Activated T-helper 2 cell treated with anti-CD3 and anti-CD28 coated beads, Interferon-gamma antibody, Interleukin-2, Interleukin-4, amounts not matched to agents 10 μg/mL and 5 μg/mL and 100 μg/mL, durations not matched to agents 14 hours and 24 hours and 36 hours (primary cell): Measurements from ENCODE around the gene CDK15. TPM values are rescaled to one million over a fixed set of nuclear protein-coding genes. Genes with fewer than 3 reads are reported as not detected.

Source experiments
- DNase-seq: peaks from one replicate; pipeline ENCODE4 v3.0.0; 2021; ENCODE audit warnings: low spot score
- H3K27ac Mint-ChIP-seq: one replicate; pipeline ENCODE4 v1.8.0; 2021; ENCODE audit warnings: mixed read lengths
- H3K27me3 Mint-ChIP-seq: one replicate; pipeline ENCODE4 v1.8.0; 2021; ENCODE audit warnings: low read depth, mixed read lengths
- H3K36me3 Mint-ChIP-seq: one replicate; pipeline ENCODE4 v1.8.0; 2021; ENCODE audit warnings: low read depth, mixed read lengths
- H3K4me1 Mint-ChIP-seq: one replicate; pipeline ENCODE4 v1.8.0; 2021; ENCODE audit warnings: low read depth, mixed read lengths
- H3K4me3 Mint-ChIP-seq: one replicate; pipeline ENCODE4 v1.8.0; 2021; ENCODE audit warnings: low read depth, mild to moderate bottlenecking, moderate library complexity, mixed read lengths
- H3K9me3 Mint-ChIP-seq: one replicate; pipeline ENCODE4 v1.8.0; 2021; ENCODE audit warnings: mixed read lengths
- intact Hi-C: fragments of 100-400 bp; cut with micrococcal nuclease; formaldehyde crosslinking; loops from one replicate; pipeline ENCODE4 v1.15.1; 2023
- total RNA-seq: library from RNA; stranded (reverse); gene quantifications from 2 replicates; pipeline ENCODE4 v1.2.3, GENCODE V29; 2022

CDK15 gene
- total RNA-seq, 1 donor from 2014 or later, result not detected

GRCh38 chr2:201930831-201931230, 124.5 kb downstream of the CDK15 start:
- no peaks in the 10 kb centered on the region for H3K36me3 Mint-ChIP-seq
- no peak overlapping the region for H3K4me3 Mint-ChIP-seq
- peaks cover 4% of the 10 kb centered on the region for H3K27me3 Mint-ChIP-seq
- no peaks in the 10 kb centered on the region for H3K4me1 Mint-ChIP-seq
- DNase-seq, result no peak
- no peaks in the 10 kb centered on the region for H3K9me3 Mint-ChIP-seq
- intact Hi-C loops, result no loop called here
- no peak overlapping the region for H3K27ac Mint-ChIP-seq

GRCh38 chr2:201931475-201931874, 125.1 kb downstream of the CDK15 start:
- Mint-ChIP-seq H3K4me3 (no peak overlapping the region), H3K9me3 (no peaks in the 10 kb centered on the region), H3K27me3 (peaks cover 4% of the 10 kb centered on the region), H3K4me1 (no peaks in the 10 kb centered on the region), H3K27ac (no peak overlapping the region), H3K36me3 (no peaks in the 10 kb centered on the region)
- intact Hi-C loops, result no loop called here
- DNase-seq, result no peak

DNA sequence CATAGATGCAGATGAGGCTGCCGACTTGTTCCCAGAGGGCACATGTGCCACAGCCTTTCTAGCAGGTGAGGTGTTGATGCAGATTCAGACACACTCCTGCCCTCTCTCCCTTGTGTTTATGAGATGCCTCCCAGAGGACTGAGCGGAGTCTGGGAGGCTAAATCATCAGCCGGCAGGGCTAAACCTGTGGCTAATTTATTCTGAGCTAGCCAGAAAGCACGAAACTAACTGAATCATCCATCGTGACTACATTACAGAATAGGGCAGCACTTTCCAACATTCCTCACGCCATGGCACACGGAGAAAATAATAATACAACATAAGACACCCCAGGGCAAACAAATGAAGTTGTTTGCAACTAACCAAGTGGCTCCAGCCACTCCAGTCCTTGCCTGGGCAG, 125.6 kb downstream of the CDK15 start:
- H3K27me3 Mint-ChIP-seq, result peaks cover 4% of the 10 kb centered on the region
- H3K27ac Mint-ChIP-seq, result no peak overlapping the region
- H3K36me3 Mint-ChIP-seq, result no peaks in the 10 kb centered on the region
- no peak overlapping the region for H3K4me3 Mint-ChIP-seq
- no peaks in the 10 kb centered on the region for H3K9me3 Mint-ChIP-seq
- H3K4me1 Mint-ChIP-seq, result no peaks in the 10 kb centered on the region
- intact Hi-C loops, result no loop called here
- DNase-seq, result no peak

DNA sequence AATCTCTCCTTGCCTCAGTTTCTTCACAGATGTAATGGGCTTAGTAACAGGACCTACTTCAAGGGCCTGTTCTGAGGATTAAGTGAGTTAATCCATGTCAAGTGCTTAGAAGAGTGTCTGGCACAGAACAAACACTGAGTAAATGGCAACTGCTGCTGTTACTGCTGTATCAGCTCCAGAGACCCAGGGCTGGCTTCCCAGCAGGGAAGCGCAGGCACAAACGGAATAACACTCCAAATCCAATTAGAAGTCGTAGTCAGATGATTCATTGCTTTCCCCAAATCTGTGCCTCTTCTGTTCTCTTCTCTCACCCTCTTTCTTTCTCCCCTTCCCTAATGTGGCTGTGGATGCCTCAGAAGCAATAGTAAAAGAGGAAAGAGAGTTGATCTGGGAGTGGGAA, 126.2 kb downstream of the CDK15 start:
- Mint-ChIP-seq H3K4me1 (no peaks in the 10 kb centered on the region), H3K4me3 (no peak overlapping the region), H3K9me3 (no peaks in the 10 kb centered on the region), H3K27ac (no peak overlapping the region), H3K36me3 (no peaks in the 10 kb centered on the region), H3K27me3 (peaks cover 3% of the 10 kb centered on the region)
- intact Hi-C loops, result no loop called here
- no peak for DNase-seq

DNA sequence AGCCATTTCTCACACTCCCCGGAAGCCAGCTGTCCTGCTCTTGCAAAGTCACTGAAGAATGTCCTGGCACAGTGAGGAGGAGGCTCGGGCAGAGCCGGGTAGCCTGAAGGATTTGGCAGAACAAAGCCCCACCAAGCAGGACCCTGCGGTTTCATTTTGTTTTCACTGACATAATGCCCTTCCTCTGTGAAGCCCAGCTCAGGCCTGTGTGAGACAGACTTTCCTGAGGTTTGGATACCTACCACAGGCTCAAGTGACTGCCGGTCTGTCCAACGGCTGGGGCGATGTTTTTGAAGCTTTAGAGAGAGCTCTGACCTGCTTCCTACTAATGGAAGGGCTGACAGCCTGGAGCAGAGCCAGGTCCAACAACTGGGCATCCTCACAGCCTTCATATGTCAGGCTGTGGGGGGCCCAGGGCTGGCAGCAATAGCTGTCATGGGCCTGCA, 127.5 kb downstream of the CDK15 start:
- H3K4me1 Mint-ChIP-seq, result no peaks in the 10 kb centered on the region
- peaks cover 4% of the 10 kb centered on the region for H3K27me3 Mint-ChIP-seq
- H3K36me3 Mint-ChIP-seq, result no peaks in the 10 kb centered on the region
- H3K4me3 Mint-ChIP-seq, result no peak overlapping the region
- DNase-seq, result no peak
- H3K9me3 Mint-ChIP-seq, result no peaks in the 10 kb centered on the region
- H3K27ac Mint-ChIP-seq, result no peak overlapping the region
- intact Hi-C loops, result no loop called here

GRCh38 chr2:201936817-201937216, 130.5 kb downstream of the CDK15 start:
- Mint-ChIP-seq H3K36me3 (no peaks in the 10 kb centered on the region), H3K9me3 (no peaks in the 10 kb centered on the region), H3K4me3 (no peak overlapping the region), H3K27ac (no peak overlapping the region), H3K4me1 (no peaks in the 10 kb centered on the region), H3K27me3 (peaks cover 2% of the 10 kb centered on the region)
- DNase-seq, result no peak
- intact Hi-C loops, result no loop called here

- Mint-ChIP-seq H3K27ac (no peak overlapping the region), H3K9me3 (no peaks in the 10 kb centered on the region), H3K4me1 (no peaks in the 10 kb centered on the region), H3K27me3 (peaks cover 2% of the 10 kb centered on the region), H3K36me3 (no peaks in the 10 kb centered on the region), H3K4me3 (no peak overlapping the region)
- intact Hi-C loops, result no loop called here
- DNase-seq, result no peak
These were observed 131.0 kb downstream of the CDK15 start for GRCh38 chr2:201937343-201937742.

- intact Hi-C loops, result no loop called here
- DNase-seq, result no peak
- Mint-ChIP-seq H3K4me1 (no peaks in the 10 kb centered on the region), H3K27ac (no peak overlapping the region), H3K9me3 (no peaks in the 10 kb centered on the region), H3K27me3 (peaks cover 4% of the 10 kb centered on the region), H3K36me3 (no peaks in the 10 kb centered on the region), H3K4me3 (no peak overlapping the region)
These were observed 131.9 kb downstream of the CDK15 start for GRCh38 chr2:201938156-201938775.

DNA sequence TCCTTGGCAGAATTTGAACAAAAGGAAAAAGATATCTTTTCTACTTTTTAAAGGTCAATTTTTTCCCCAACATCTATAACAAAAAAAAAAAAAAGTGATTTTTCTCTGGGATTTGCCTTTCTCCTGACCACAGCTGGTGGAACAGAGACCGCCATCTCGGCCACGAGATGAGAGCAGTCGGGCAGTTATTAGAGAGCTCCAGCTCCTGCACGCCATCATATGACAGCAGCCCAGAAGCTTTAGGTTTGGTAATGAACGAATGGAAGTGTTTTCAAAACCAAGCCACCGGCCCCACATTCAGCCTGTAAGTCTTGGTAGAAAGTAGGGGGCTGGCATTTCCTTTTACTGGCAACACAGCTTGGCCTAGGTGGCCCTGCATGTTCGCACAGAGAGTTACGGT, 132.4 kb downstream of the CDK15 start:
- Mint-ChIP-seq H3K36me3 (no peaks in the 10 kb centered on the region), H3K27ac (no peak overlapping the region), H3K4me3 (no peak overlapping the region), H3K27me3 (peaks cover 4% of the 10 kb centered on the region), H3K9me3 (no peaks in the 10 kb centered on the region), H3K4me1 (no peaks in the 10 kb centered on the region)
- intact Hi-C loops, result no loop called here
- DNase-seq, result no peak

GRCh38 chr2:201939453-201939941, 133.2 kb downstream of the CDK15 start:
- Mint-ChIP-seq H3K27me3 (peaks cover 4% of the 10 kb centered on the region), H3K4me3 (no peak overlapping the region)
- DNase-seq, result no peak

DNA sequence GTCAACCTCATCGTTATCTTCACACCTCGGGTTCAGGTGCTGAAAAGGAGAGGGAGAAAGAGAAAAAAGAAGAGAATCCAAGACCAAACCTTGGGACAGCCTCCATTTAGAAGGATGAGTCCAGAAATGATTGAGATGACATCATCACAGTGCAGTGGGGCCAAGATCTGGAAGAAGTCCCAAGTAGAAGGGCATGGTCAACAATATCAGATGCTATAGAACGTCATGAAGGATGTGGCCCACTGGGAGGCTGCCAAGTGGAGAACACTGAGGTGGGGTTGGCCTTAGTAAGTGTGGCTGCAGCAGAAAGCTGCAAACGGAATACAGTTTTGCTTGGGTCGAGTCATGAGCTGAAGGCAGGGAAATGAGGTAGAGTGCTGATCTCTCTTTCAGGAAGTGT, 136.2 kb downstream of the CDK15 start:
- H3K4me1 Mint-ChIP-seq, result no peaks in the 10 kb centered on the region
- no peak overlapping the region for H3K27ac Mint-ChIP-seq
- intact Hi-C loops, result no loop called here
- H3K9me3 Mint-ChIP-seq, result no peaks in the 10 kb centered on the region
- peaks cover 4% of the 10 kb centered on the region for H3K27me3 Mint-ChIP-seq
- no peaks in the 10 kb centered on the region for H3K36me3 Mint-ChIP-seq
- no peak overlapping the region for H3K4me3 Mint-ChIP-seq
- DNase-seq, result no peak

More at GRCh38 chr2:201939453-201939941, 133.2 kb downstream of the CDK15 start:
- Mint-ChIP-seq H3K36me3 (no peaks in the 10 kb centered on the region), H3K27ac (no peak overlapping the region), H3K9me3 (no peaks in the 10 kb centered on the region), H3K4me1 (no peaks in the 10 kb centered on the region)
- intact Hi-C loops, result no loop called here
